ENCODE results near the gene ARL17B.
"Not testable (repeated sequence)": the region's sequence is repeated elsewhere in the genome, so short reads cannot be mapped to it uniquely, and the experiment has no call there.

Gene ARL17B

DNA sequence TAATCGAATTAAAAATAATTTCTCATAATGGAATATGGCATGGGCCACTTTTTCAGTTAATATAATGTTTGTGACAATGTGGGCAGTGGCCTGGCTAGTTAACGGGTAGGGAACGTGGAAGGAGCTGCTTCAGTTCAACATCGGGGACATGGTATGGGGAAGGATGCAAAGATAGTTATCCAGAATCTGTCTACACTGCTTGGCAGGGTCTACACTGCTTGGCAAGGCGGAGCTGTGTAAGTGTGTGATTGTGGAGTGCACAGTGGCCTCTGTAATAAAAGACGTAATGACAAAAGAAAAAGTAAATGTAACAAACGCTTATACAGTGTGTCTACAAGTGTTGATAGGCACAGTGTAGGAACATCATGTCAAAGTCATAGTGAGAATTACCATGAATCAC lies 74.0 kb downstream of the ARL17B start:
- not testable (repeated sequence) for DNase-seq

GRCh38 chr17:46286764-46287221 lies 74.8 kb downstream of the ARL17B start:
- DNase-seq, result peak; percentile 77 to 94

DNA sequence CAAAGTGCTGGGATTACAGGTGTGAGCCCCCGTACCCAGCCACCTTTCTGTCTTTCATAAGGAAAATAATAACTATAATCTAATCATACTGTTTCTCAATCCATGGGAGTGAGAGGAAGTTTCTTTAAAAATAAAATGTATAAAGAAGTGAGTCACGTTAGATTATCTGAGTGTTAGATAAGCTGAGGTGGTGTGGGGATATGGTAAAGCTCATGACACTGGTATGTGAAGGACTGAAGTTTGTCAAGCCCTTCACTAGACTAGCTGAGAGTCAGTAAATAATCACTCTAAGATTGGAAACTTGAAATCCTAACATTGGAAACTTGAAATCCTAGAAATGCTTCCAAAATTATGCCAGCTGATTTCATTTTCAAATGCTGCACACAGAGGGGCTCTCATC lies 76.1 kb downstream of the ARL17B start:
- not testable (repeated sequence) for DNase-seq

DNA sequence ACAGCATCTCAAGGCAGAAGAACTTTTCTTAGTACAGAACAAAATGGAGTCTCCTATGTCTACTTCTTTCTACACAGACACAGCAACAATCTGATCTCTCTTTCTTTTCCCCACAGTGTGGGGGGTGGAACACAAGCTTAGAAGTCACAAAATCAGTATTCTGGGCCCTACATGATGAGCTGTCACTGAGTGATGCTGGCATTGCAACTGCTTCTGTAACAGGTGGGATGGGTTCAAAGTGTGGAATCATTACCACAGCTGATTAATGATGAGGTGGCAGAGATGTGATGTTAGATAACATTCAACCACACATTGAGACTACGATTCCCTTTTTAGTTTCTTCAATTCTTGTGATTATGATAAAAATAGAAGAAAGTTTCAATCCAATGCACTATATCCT lies 77.1 kb downstream of the ARL17B start:
- DNase-seq, result peak; percentile 60 to 76

DNA sequence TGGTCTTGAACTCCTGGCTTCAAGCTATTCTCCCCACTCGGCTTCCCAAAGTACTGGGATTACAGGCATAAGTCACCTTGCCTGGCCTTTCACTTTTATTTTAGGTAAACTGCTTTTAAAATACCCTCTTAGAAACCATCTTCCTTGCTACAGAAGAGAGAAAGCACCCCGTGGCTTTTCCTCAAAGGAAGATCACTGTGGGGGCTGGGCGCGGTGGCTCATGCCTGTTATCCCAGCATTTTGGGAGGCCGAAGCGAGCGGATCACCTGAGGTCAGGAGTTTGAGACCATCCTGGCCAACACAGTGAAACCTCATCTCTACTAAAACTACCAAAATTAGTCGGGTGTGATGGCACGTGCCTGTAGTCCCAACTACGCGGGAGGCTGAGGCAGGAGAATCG lies 78.9 kb downstream of the ARL17B start:
- DNase-seq, result not testable (repeated sequence)

DNA sequence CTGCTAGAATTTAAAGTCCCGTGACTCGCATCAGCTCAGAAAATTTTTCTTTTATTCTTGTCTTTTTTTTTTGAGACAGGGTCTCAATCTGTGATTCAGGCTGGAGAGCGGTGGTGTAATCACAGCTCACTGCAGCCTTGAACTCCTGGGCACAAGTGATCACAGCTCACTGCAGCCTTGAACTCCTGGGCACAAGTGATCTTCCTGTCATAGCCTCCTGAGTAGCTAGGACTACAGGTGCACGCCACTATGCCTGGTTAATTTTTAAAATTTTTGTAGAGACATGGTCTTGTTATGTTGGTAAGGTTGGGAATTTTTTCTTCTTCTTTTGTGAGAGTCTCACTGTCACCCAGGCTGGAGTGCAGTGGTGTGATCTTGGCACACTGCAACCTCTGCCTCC lies 80.2 kb downstream of the ARL17B start:
- not testable (repeated sequence) for DNase-seq

DNA sequence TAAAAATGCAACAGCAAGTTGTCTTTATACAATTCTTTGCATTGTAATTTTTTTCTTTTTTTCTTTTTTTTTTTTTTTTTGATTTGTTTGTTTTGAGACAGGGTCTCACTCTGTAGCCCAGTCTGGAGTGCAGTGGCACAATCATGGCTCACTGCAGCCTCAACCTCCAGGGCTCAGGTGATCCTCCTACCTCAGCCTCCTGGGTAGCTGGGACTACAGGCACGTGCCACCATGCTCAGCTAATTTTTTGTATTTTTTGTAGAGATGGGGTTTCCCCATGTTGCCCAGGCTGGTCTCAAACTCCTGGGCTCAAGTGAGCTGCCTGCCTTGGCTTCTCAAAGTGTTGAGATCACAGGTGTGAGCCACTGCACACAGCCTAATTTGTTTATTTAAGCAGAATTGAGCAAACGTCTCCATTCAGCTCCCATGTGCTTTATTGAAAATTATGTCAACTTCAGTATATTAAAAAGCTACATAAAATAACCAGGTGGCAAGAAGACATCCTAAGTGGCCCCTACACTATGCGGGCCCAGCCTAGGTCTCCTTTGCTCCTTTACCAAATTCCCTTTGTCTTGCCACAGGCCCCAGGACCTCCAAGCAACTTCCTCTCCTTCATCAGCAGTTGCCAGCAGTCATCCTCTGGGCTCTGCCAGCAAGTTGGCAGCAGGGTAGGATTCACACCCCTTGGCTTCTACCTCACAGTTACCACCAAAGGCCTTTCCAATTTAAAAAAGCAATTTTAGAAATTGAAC lies 84.7 kb downstream of the ARL17B start:
- DNase-seq, result not testable (repeated sequence)

- DNase-seq, result no peak
Measured at GRCh38 chr17:46274238-46274637, 87.3 kb downstream of the ARL17B start.

- no peak for DNase-seq
Measured at GRCh38 chr17:46273541-46274236, 87.9 kb downstream of the ARL17B start.

DNA sequence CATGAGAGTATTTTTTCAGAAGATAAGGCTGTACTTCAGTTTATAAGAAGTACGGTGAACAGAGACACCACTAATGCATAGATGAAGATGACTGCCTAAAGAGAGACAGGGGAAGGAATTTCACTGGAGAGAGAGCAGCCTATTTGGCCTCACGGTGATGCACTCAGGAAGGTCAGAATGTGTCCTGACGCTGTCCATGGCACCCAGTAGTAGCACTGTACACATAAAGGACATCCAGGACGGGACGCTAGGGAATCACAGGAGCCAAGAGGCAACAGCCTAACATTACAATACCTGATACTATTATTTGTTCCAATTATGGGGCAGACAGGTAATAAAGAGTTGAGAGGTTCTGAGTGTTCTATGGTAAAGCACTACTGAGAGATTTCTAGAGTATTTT lies 91.5 kb downstream of the ARL17B start:
- DNase-seq, result no peak

GRCh38 chr17:46266656-46267544 lies 94.7 kb downstream of the ARL17B start:
- DNase-seq, result peak; percentile 46 to 73

GRCh38 chr17:46266063-46266655 lies 95.4 kb downstream of the ARL17B start:
- not testable (repeated sequence) for DNase-seq

GRCh38 chr17:46264456-46265198 lies 96.9 kb downstream of the ARL17B start:
- DNase-seq, result peak; percentile 41 to 63

GRCh38 chr17:46262271-46262670 lies 99.3 kb downstream of the ARL17B start:
- no peak for DNase-seq

DNA sequence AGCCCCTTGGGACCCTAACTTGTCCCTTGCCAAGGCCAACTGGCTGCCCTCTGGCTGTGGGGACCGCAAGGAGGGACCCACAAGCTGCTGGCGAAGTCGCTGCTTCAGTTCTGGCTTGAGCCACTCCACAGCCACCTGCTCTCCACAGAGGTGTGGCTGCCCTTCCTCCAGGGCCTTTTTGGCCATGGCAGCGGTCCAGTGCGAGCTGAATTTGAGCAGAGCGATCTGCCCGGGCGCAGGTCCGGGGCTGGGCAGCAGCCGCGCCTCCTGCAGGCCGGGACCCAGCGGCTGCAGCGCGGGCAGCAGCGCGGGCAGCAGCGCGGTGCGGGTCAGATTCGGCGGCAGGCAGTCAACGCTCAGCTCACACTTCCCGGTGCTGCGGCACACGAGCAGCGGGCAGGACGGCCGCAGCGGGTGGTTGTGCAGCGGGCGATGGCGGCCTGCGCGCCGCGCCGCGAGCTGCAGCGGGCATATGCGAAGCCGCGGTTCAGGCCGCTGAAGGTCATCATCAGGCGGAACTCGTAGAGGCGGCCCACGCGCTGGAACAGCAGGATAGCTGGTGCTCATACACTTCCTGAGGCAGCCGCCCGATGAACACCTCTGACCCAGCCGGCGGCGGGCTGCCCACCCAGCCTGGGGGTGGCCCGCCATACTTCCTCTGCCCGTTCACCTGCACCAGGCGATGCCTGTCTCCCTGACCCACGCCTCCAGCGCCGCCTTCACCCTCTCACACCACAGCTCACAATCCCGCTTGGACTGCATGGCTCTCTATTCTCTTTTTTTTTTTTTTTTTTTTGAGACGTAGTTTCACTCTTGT lies 101.5 kb downstream of the ARL17B start:
- not testable (repeated sequence) for DNase-seq

GRCh38 chr17:46256369-46256768 lies 105.2 kb downstream of the ARL17B start:
- not testable (repeated sequence) for DNase-seq

DNA sequence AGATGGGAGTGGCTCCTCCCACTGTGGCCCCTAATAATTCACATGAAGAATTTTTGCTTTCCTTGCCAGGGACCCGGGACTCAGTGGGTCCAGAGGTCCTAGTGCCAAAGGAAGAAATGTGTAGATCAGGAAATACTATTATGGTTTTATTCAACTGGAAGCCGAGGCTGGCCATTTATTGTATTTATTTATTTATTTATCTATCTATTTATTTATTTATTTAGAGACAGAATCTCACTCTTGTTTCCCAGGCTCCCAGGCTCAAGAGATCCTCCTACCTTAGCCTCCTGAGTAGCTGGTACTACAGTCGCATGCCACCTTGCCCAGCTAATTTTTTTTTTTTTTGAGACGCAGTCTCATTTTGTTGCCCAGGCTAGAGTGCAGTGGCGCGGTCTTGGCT lies 107.4 kb downstream of the ARL17B start:
- not testable (repeated sequence) for DNase-seq

DNA sequence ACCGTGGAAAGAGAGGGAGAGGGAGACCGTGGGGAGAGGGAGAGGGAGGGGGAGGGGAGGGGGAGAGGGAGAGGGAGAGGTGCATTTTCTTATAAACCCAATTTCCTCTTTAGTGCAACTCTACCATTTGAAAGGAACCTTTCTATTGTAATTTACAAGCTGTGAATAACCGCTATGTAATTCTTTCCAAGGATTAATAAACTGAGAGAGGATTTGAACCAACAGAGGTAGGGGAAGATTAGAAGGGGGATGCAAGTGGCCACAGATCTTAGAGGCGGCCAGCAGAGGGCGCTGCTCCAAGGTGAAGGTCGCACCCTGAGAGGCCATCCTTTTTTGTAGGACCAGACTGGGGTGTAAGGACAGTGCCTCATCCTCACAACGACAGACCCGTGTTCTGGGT lies 107.8 kb downstream of the ARL17B start:
- DNase-seq, result peak in 1 of 2 experiments; percentile 74

DNA sequence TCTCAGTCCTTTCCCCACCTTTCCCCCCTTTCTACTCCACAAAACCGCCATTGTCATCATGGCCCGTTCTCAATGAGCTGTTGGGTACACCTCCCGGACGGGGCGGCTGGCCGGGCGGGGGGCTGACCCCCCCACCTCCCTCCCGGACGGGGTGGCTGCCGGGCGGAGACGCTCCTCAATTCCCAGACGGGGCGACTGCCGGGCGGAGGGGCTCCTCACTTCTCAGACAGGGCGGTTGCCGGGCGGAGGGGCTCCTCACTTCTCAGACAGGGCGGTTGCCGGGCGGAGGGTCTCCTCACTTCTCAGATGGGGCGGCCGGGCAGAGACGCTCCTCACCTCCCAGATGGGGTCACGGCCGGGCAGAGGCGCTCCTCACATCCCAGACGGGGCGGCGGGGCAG lies 108.8 kb downstream of the ARL17B start:
- not testable (repeated sequence) for DNase-seq

- not testable (repeated sequence) for DNase-seq
Measured at GRCh38 chr17:46249153-46249552, 112.4 kb downstream of the ARL17B start.
